SK-N-SH treated with all-trans-retinoic acid at 6 μM for 48 hours (cell line): ENCODE results near the gene ATP6V1D.

ENCODE experiments used
- CREB5 ChIP-seq: fragments of 250-450 bp; sonication (Bioruptor Pico); IDR thresholded peaks from 2 replicates; pipeline ENCODE4 v1.5.1; 2020; ENCODE audit warnings: low read depth, mild to moderate bottlenecking, moderate library complexity
- PPARA ChIP-seq: fragments of 250-450 bp; sonication (Bioruptor Pico); IDR thresholded peaks from 2 replicates; pipeline ENCODE4 v1.5.0; 2020; ENCODE audit warnings: mild to moderate bottlenecking, borderline replicate concordance
- ZFP3 ChIP-seq: fragments of 250-450 bp; sonication (Bioruptor Pico); IDR thresholded peaks from 2 replicates; pipeline ENCODE4 v1.5.0; 2020; ENCODE audit warnings: mild to moderate bottlenecking, moderate library complexity

GRCh38 chr14:67352055-67352454, 7.5 kb downstream of the ATP6V1D start:
- no peak for TF ChIP-seq PPARA (CRISPR knock-in tag)
- no peak for TF ChIP-seq ZFP3 (CRISPR knock-in tag)
- TF ChIP-seq CREB5: no peak
